NK-92 (cell line): ENCODE results near the gene RBM38.

Experiments used
- DNase-seq: peaks from one replicate; lab custom pipeline; 2025; ENCODE audit not compliant: unreplicated experiment; lab: John Stamatoyannopoulos, UW

The RBM38 gene

GRCh38 chr20:57402206-57403125 lies 11.3 kb downstream of the RBM38 start:
- no peak for DNase-seq

- no peak for DNase-seq
These were observed 12.0 kb downstream of the RBM38 start for GRCh38 chr20:57403216-57403615.

DNA sequence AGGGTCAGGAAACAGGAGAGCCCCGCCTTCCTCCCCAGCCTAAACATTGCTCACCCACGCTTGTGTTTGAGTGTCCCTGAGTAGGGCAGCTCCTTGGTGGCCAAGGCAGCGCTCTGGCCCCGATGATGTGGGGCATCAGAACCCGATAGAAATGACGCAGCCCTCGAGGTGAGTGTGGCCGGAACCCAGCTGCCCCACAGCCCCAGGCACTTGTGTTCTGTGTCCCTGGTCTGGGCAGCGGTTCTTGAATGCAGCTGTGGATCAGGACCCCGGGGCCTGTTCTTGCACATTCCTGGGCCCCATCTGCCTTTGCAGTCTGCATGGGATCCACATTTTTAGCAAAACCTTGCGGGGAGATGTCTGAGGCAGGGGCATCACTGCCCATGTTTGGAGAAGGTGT lies 12.8 kb downstream of the RBM38 start:
- DNase-seq, result no peak

DNA sequence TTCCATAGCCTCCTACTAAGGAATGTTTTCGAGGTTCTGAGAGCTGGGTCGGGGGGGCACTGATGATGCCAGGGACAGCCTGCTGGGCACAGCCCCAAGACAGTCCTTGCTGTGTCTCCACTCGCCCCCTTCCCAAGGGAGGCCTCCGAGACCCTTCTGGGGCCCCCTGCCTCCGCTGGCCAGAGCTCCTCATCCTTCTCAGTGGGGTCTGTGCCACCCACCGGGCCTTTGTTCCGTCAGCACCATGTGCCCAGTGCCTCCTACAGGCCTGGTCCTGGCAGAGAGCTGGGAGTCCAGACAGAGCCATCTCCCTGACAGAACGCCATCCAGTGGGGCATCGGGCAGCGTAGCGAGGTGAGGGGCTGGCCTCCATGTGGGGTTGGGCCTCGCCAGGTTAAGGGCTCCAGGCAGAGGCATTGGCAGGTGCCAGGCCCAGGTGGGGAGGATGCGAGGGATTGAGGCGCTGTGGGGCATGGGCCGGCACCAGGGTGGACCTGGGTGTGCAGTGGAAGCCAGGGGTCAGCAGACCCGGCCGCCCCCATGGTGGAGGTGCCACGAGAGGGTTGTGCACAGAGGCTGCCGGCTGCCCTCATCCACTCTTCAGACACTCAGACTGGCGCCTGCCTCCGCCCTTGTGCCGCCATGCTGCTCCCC lies 13.3 kb downstream of the RBM38 start:
- no peak for DNase-seq

DNA sequence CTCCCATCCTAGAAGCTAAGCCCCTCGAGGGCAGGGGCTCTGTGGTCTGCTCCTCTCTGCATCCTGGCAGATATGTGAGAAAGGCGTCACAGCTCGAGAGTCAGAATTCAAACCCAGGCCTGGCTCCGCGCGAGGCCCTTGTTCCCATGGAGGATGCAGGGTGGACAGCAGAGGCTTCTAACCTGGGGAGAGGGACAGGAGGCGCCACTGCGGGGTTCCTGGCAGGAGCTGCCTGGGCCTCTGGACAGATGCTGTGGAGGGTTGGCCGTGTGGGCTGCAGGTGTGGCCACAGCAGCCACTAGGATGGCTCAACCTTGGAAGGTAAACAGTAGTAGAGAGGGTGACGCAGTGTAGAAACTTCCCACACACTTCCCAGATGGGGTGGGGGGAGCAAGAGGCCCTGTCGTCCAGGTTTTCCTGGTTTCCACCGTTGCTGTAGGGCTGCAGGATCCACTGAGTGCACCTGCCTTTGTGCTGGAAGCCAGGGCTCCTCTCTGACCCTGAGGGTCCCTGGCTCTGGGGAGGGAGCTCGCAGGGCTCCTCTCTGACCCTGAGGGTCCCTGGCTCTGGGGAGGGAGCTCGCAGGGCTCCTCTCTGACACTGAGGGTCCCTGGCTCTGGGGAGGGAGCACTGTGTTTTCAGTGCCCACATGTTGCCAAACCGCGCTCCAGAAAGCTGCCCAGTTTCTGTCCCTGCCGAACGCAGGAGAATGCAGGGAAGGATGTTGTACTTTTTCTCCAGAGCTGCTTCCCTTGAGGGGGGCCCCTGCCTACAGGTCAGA lies 14.2 kb downstream of the RBM38 start:
- DNase-seq, result no peak

DNA sequence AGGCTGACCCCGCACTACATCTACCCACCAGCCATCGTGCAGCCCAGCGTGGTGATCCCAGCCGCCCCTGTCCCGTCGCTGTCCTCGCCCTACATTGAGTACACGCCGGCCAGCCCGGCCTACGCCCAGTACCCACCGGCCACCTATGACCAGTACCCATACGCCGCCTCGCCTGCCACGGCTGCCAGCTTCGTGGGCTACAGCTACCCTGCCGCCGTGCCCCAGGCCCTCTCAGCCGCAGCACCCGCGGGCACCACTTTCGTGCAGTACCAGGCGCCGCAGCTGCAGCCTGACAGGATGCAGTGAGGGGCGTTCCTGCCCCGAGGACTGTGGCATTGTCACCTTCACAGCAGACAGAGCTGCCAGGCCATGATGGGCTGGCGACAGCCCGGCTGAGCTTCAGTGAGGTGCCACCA lies 16.4 kb downstream of the RBM38 start:
- DNase-seq, result no peak

DNA sequence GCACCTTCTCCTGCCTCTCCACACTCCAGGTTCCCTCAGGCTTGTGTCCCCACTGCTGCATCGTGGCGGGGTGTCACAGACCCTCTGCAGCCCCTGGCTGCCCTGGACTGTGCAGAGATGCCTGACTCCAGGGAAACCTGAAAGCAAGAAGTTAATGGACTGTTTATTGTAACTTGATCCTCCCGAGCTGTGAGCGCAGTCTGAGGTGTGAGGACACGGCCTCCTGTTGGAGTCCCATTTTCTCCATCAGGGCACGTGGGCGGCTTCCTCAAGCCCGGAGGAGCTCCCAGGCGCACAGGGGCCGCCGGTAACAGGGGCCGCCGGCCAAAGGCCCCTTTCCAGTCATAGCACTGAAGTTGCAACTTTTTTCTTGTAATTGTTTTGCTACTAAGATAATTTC lies 16.9 kb downstream of the RBM38 start:
- DNase-seq, result no peak

DNA sequence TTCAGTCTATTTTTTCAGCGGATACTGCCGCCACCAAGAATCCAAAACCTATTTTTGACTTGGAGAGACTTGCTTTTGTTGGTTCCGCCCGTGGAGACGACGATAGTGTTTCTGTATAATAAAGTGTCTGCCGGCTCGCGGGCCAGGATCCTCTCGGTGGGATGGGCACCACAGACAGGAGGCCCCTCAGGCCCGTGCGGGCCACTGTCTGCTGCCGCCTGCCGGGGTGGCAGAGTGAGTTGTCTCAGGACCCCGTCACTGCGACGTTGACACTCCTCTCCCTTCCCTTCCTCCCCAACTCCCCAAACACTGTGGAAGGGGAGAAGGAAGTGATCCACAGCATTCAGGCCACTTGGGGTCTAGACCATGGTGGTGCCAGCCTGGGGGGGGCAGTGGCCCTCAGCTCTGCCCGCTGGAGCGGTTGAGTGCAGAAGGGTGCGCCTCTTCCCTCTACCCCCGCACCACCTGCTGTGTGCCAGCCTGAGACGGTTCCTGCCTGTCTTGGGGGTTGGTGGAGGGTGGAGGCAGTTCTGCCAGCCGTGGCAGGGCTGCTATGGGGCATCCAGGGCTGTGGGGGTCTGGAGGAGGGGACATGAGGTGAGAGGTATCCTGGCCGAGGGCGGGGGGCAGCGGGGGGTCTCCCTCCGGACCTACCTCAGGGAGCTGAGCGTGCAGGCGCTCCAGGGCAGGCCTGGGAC lies 17.5 kb downstream of the RBM38 start:
- no peak for DNase-seq

DNA sequence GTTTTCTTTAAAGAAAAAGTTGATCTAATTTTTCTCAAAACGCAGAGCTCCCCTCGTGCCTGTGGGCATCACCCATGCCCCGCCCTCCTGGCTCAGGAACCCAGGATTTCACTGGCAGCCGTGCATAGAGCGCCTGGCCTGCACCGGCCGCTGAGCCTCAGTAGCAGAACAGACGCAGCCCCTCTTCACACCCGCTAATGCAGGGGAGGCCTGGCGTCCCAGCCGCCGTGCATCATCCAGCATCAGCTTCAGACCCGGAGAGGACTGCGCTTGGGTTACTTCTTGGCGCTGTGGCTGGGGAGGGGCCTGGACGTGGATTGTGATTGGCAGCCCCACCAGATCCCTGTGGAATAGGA lies 18.1 kb downstream of the RBM38 start:
- no peak for DNase-seq

DNA sequence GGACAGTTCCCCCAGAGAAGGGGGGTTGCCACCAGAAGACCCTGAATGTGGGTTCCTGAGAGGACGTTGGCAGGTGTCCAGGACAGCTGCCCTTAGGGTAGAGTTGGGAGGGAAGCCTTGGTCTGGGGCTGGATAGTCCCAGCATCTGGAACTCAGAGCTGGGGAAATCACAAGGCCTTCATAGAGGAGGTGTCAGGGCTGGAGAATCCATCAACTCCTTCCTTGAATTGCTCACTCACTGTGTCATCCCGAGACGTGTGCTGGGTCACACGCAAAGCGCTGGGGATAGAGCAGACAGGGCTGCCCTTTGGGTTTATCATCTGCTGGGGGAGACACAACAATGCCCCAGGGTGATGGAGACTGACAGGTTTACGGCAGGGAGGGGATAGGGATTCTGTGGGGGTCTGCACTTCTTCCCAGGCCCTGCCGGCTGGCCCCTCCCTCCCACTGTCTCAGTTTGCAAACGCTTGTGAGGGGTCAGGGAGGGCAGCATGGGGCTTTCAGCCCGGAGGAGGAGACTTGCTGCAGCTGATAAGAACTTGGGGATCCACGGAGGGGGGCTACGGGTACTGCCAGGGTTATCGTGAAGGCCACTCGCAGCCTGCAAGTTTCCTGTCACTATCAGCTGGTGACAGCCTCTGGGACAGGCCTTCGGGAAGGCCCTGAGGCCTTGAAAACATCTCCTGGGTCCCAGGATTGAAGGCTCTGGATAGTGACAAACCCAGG lies 18.6 kb downstream of the RBM38 start:
- no peak for DNase-seq

GRCh38 chr20:57410398-57410920 lies 19.3 kb downstream of the RBM38 start:
- DNase-seq, result no peak

DNA sequence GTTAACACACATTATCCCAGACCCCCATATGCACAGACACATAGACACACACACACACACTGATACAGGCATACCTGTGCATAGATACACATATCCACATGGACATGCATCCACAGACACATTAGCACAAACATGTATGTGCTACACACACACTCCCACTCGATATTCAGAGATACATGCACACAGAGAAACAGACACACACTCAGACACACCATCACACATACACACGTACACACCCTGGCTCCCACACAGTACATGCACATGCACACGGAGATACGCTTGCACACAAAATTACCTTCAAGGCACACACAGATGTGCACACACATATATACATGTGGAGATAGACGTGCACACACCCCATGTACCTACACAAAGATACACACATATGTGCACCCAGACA lies 19.7 kb downstream of the RBM38 start:
- DNase-seq, result no peak

- DNase-seq, result no peak
These were observed 20.4 kb downstream of the RBM38 start for GRCh38 chr20:57411406-57412283.

DNA sequence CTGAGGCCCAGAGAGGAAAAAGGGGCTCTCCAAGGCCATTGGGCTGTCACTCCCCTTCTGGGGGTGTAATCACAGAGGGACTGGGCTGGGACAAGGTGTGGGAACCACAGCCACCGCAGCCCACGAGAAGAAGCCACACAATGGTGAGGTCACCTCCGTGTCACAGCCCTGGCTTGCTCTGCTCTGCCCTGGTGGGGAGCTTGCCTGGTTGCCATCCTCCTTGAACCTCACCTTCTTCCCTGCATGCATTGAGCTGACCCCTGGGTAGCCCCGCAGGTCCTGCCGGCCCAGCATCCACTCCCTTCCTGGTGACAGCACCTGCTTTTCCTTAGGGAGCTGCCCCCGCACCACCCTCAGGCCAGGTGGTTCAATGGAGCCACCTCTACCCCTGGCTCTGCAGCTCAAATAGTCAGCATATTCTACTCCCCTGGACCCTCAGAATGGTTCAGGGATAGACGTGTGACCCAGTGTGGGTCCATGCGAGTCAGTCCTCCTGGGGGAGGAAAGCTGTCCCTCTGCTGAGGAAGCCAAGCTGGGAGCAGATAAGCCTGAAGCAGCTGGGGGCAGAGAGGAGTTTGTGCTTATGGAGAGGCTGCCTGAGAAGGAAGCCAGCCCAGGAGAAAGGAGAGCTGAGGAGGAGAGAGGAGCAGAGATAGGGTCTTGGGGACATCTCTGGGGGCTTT lies 21.3 kb downstream of the RBM38 start:
- DNase-seq, result no peak

DNA sequence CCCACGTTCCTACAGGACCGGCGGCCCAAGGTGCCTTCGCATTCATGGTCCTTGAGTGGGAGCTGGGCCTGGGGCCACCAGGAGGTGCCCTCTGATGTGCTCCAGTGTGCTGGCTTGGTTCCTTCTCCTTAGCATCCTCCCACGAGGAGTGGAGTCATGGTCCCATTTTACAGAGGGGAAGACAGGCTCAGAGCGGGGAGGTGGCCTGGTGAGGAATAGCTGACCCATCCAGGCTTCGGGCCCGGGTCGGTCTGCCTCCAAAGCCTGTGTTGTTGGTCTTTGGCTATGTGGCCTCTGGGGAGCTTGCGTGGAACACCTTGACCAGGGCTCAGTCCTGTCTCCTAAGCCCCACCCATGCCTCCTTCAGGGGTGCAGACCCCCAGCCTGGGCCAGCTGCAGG lies 22.8 kb downstream of the RBM38 start:
- DNase-seq, result no peak

GRCh38 chr20:57414867-57415592 lies 23.8 kb downstream of the RBM38 start:
- no peak for DNase-seq

GRCh38 chr20:57415771-57416170 lies 24.6 kb downstream of the RBM38 start:
- no peak for DNase-seq
